Measurements from ENCODE around the gene ZNF423.

Gene ZNF423

GRCh38 chr16:49837688-49838410 is 18.1 kb downstream of the ZNF423 start:
- DNase-seq: no peak

GRCh38 chr16:49836668-49837067 is 19.2 kb downstream of the ZNF423 start:
- peak in 1 of 2 donors; percentile 68 for DNase-seq
- H3K27ac ChIP-seq: peak overlapping the region; percentile 80 to 83
- H3K36me3 ChIP-seq: no peaks in the 10 kb centered on the region
- H3K27me3 ChIP-seq: peaks cover 0 to 6% of the 10 kb centered on the region in 2 donors
- TF ChIP-seq CTCF (IDR thresholded peaks at IDR 0.05): no peak
- no peak overlapping the region for H3K4me3 ChIP-seq
- intact Hi-C loops (cut with DNase I; ENCODE audit: low total_unique reads): no loop called here
- H3K4me1 ChIP-seq: peaks cover 13 to 77% (median 64%) of the 10 kb centered on the region in 4 donors
- H3K9me3 ChIP-seq: no peaks in the 10 kb centered on the region

More at GRCh38 chr16:49837688-49838410, 18.1 kb downstream of the ZNF423 start:
- H3K4me3 ChIP-seq: no peak overlapping the region
- peaks cover 0 to 6% of the 10 kb centered on the region in 2 donors for H3K27me3 ChIP-seq
- no peaks in the 10 kb centered on the region for H3K9me3 ChIP-seq
- TF ChIP-seq CTCF (IDR thresholded peaks at IDR 0.05): no peak
- intact Hi-C loops (cut with DNase I; ENCODE audit: low total_unique reads): no loop called here
- H3K4me1 ChIP-seq: peaks cover 13 to 65% (median 54%) of the 10 kb centered on the region in 4 donors
- no peaks in the 10 kb centered on the region for H3K36me3 ChIP-seq
- H3K27ac ChIP-seq: no peak overlapping the region

GRCh38 chr16:49836218-49836617 is 19.7 kb downstream of the ZNF423 start:
- no peaks in the 10 kb centered on the region for H3K36me3 ChIP-seq
- no peak for DNase-seq
- H3K27ac ChIP-seq: peak overlapping the region; percentile 80 to 83
- peaks cover 13 to 81% (median 64%) of the 10 kb centered on the region in 4 donors for H3K4me1 ChIP-seq
- H3K9me3 ChIP-seq: no peaks in the 10 kb centered on the region
- intact Hi-C loops (cut with DNase I; ENCODE audit: low total_unique reads): no loop called here
- TF ChIP-seq CTCF (IDR thresholded peaks at IDR 0.05): no peak
- H3K4me3 ChIP-seq: no peak overlapping the region
- H3K27me3 ChIP-seq: peaks cover 0 to 6% of the 10 kb centered on the region in 2 donors

- intact Hi-C loops (cut with DNase I; ENCODE audit: low total_unique reads): loop anchor here (2.0 kb wide), 1 partner anchor 20 kb away; no protein-coding TSS in a partner anchor
- peak overlapping the region; percentile 80 to 83 for H3K27ac ChIP-seq
- H3K36me3 ChIP-seq: no peaks in the 10 kb centered on the region
- no peak overlapping the region for H3K4me3 ChIP-seq
- no peaks in the 10 kb centered on the region for H3K9me3 ChIP-seq
- peaks cover 13 to 87% (median 64%) of the 10 kb centered on the region in 4 donors for H3K4me1 ChIP-seq
- DNase-seq: peak in 1 of 2 donors; percentile 72
- H3K27me3 ChIP-seq: peaks cover 0 to 6% of the 10 kb centered on the region in 2 donors
- TF ChIP-seq CTCF (IDR thresholded peaks at IDR 0.05): no peak
These were observed 20.6 kb downstream of the ZNF423 start for GRCh38 chr16:49835161-49835777.

- H3K36me3 ChIP-seq: no peaks in the 10 kb centered on the region
- H3K4me1 ChIP-seq: peaks cover 13 to 87% (median 64%) of the 10 kb centered on the region in 4 donors
- H3K9me3 ChIP-seq: no peaks in the 10 kb centered on the region
- DNase-seq: peak; percentile 83 to 97
- H3K27ac ChIP-seq: peak overlapping the region; percentile 80 to 83
- no peak for TF ChIP-seq CTCF (IDR thresholded peaks at IDR 0.05)
- H3K27me3 ChIP-seq: peaks cover 0 to 6% of the 10 kb centered on the region in 2 donors
- intact Hi-C loops (cut with DNase I; ENCODE audit: low total_unique reads): loop anchor here (2.0 to 5.0 kb wide), 2 partner anchors 20 to 47 kb away; no protein-coding TSS in a partner anchor
- H3K4me3 ChIP-seq: peak overlapping the region in 1 of 2 donors; percentile 6
These were observed 21.3 kb downstream of the ZNF423 start for GRCh38 chr16:49834531-49835151.

Measured in tibial artery (tissue), 4 donors.